Inflammatory macrophage (primary cell): Measurements from ENCODE around the gene TMEM120A.
A peak's percentile ranks its signal among the peaks of the same experiment; 100 is the strongest.

ENCODE experiments used
- DNase-seq, 2 donors: peaks; one replicate each; pipeline ENCODE4 v3.0.0-alpha.2; 2020 to 2022

TMEM120A gene

GRCh38 chr7:75957021-75957736 lies 37.2 kb downstream of the TMEM120A start:
- no peak for DNase-seq

GRCh38 chr7:75955331-75955955 lies 39.0 kb downstream of the TMEM120A start:
- no peak for DNase-seq

GRCh38 chr7:75953931-75954330 lies 40.5 kb downstream of the TMEM120A start:
- peak; percentile 84 to 86 for DNase-seq

GRCh38 chr7:75953431-75953830 lies 41.0 kb downstream of the TMEM120A start:
- DNase-seq = peak in 1 of 2 donors; percentile 31

GRCh38 chr7:75951506-75951905 lies 42.9 kb downstream of the TMEM120A start:
- DNase-seq = peak; percentile 95

GRCh38 chr7:75950111-75950681 lies 44.2 kb downstream of the TMEM120A start:
- DNase-seq = peak; percentile 35 to 63

- no peak for DNase-seq
Observed at GRCh38 chr7:75948179-75948578, 46.2 kb downstream of the TMEM120A start.

GRCh38 chr7:75946207-75946855 lies 48.1 kb downstream of the TMEM120A start:
- no peak for DNase-seq

GRCh38 chr7:75945297-75946168 lies 48.9 kb downstream of the TMEM120A start:
- DNase-seq = peak; percentile 49 to 66

- DNase-seq = no peak
Observed at GRCh38 chr7:75944507-75944906, 49.9 kb downstream of the TMEM120A start.

GRCh38 chr7:75943864-75944263 lies 50.5 kb downstream of the TMEM120A start:
- DNase-seq = peak in 1 of 2 donors; percentile 50

GRCh38 chr7:75938921-75939320 lies 55.5 kb downstream of the TMEM120A start:
- DNase-seq = no peak

- peak; percentile 89 to 91 for DNase-seq
Observed at GRCh38 chr7:75937958-75938786, 56.2 kb downstream of the TMEM120A start.
